HCT116 (cell line): ENCODE results near the gene SARM1. TPM values are rescaled to one million over a fixed set of nuclear protein-coding genes. Genes with fewer than 3 reads are reported as not detected.

ENCODE experiments used
- ATAC-seq: fragments of 200-7000 bp; cut with Tn5 transposase; 2 replicates; pipeline ENCODE4 v1.9.1; 2020; ENCODE audit warnings: mild to moderate bottlenecking, moderate library complexity
- BruUV-seq: library from RNA; stranded (reverse); fragments of 400-500 nt; replicated peaks from 2 replicates; lab custom pipeline; 2021; lab: Mats Ljungman, UMichigan
- CTCF ChIA-PET: fragments of 300-600 bp; sonication (Branson Sonifier 250); formaldehyde crosslinking; loops from one replicate; lab custom pipeline; 2021; ENCODE audit warnings: antibody characterized with exemption; lab: Charles Lee
- POLR2A ChIA-PET: fragments of 300-600, 350-600 bp; sonication (Branson Sonifier 250); formaldehyde crosslinking; loops from one replicate; lab custom pipeline; 2021; ENCODE audit warnings: antibody characterized with exemption; lab: Charles Lee
- RAD21 ChIA-PET, 2 experiments: fragments of 300-600 bp; sonication (Branson Sonifier 250); formaldehyde crosslinking; loops; one replicate each; lab custom pipeline; 2023; ENCODE audit warnings: low total read pairs in 2 of 2; ENCODE audit not compliant: uncharacterized antibody in 2 of 2, unreplicated experiment in 2 of 2, low non-redundant PET in 1 of 2; lab: Charles Lee
- DNase-seq: peaks from one replicate; pipeline ENCODE4 v3.0.0-alpha.2; 2010; ENCODE audit warnings: low read depth, low spot score
- H2AFZ ChIP-seq: fragments of 200-600 bp; shearing (Covaris generic), sonication (generic); 2 replicates; pipeline ENCODE4 v1.6.1; 2017; ENCODE audit warnings: low read depth, mixed run types, mixed read lengths, antibody characterized with exemption, low read length; ENCODE audit not compliant: poor library complexity, severe bottlenecking
- H3K27ac ChIP-seq: 2 replicates; pipeline ENCODE4 v1.5.1; 2012; ENCODE audit warnings: low read depth, low read length
- H3K27me3 ChIP-seq: fragments of 200-600 bp; sonication (generic); 2 replicates; pipeline ENCODE4 v1.6.1; 2016; ENCODE audit warnings: mixed run types, low read length, mixed read lengths; ENCODE audit not compliant: insufficient read depth
- H3K36me3 ChIP-seq, 2 experiments: fragments of 200-500 bp in 1 of 2; fragments of 200-600 bp in 1 of 2; sonication (Bioruptor generic) in 1 of 2; sonication (generic) in 1 of 2; 2 replicates each; pipeline versions ENCODE4 v1.5.1 to v1.6.1; 2014 to 2016; ENCODE audit warnings: low read length in 2 of 2, inconsistent platforms in 1 of 2, mixed read lengths in 1 of 2, mixed run types in 1 of 2; ENCODE audit not compliant: insufficient read depth in 2 of 2, control insufficient read depth in 1 of 2
- H3K4me1 ChIP-seq, 2 experiments: fragments of 200-600 bp in 1 of 2; sonication (generic) in 1 of 2; 2 replicates each; pipeline versions ENCODE4 v1.5.1 to v1.6.1; 2012 to 2017; ENCODE audit warnings: low read length in 2 of 2, inconsistent platforms in 1 of 2, mild to moderate bottlenecking in 1 of 2, mixed read lengths in 1 of 2, mixed run types in 1 of 2, moderate library complexity in 1 of 2; ENCODE audit not compliant: insufficient read depth in 2 of 2, control insufficient read depth in 1 of 2
- H3K4me2 ChIP-seq: fragments of 200-600 bp; sonication (generic); 2 replicates; pipeline ENCODE4 v1.6.1; 2017; ENCODE audit warnings: mixed run types, low read length, mixed read lengths
- H3K4me3 ChIP-seq, 2 experiments: fragments of 200-600 bp in 1 of 2; sonication (generic) in 1 of 2; replicated peaks in 1 of 2; 2 replicates each; pipeline ENCODE4 v1.5.1; 2011 to 2016; ENCODE audit warnings: low read length in 2 of 2, control low read depth in 1 of 2, low read depth in 1 of 2, mild to moderate bottlenecking in 1 of 2, mixed read lengths in 1 of 2, mixed run types in 1 of 2
- H3K79me2 ChIP-seq: fragments of 200-600 bp; sonication (generic); 2 replicates; pipeline ENCODE4 v1.6.1; 2017; ENCODE audit warnings: mild to moderate bottlenecking, mixed run types, low read length, moderate library complexity, mixed read lengths; ENCODE audit not compliant: insufficient read depth
- H3K9ac ChIP-seq: fragments of 200-600 bp; sonication (generic); 2 replicates; pipeline ENCODE4 v1.6.1; 2016; ENCODE audit warnings: low read length, mixed read lengths
- H3K9me2 ChIP-seq: fragments of 200-600 bp; sonication (generic), shearing (Covaris generic); 2 replicates; pipeline ENCODE4 v1.6.1; 2017; ENCODE audit warnings: mixed run types, mild to moderate bottlenecking, moderate library complexity; ENCODE audit not compliant: insufficient read depth
- H3K9me3 ChIP-seq, 2 experiments: fragments of 200-500 bp in 1 of 2; fragments of 200-600 bp in 1 of 2; sonication (Bioruptor generic) in 1 of 2; sonication (generic) in 1 of 2; 2 replicates each; pipeline ENCODE4 v1.6.1; 2014 to 2017; ENCODE audit warnings: low read length in 2 of 2, mixed read lengths in 2 of 2, inconsistent platforms in 1 of 2, low read depth in 1 of 2, mild to moderate bottlenecking in 1 of 2, mixed run types in 1 of 2, moderate library complexity in 1 of 2; ENCODE audit not compliant: control insufficient read depth in 1 of 2, insufficient read depth in 1 of 2
- H4K20me1 ChIP-seq: fragments of 200-600 bp; sonication (generic), shearing (Covaris generic); 2 replicates; pipeline ENCODE4 v1.6.1; 2017; ENCODE audit warnings: mixed run types, mild to moderate bottlenecking, moderate library complexity; ENCODE audit not compliant: insufficient read depth
- ATF3 ChIP-seq: IDR thresholded peaks from 2 replicates; pipeline ENCODE4 v1.6.1; 2012
- CBX3 ChIP-seq: IDR thresholded peaks from 2 replicates; pipeline ENCODE4 v1.6.1; 2012; ENCODE audit warnings: low read depth
- EGR1 ChIP-seq: IDR thresholded peaks from 2 replicates; pipeline ENCODE4 v1.6.1; 2012; ENCODE audit warnings: low read depth
- ELF1 ChIP-seq: IDR thresholded peaks from 2 replicates; pipeline ENCODE4 v1.6.1; 2012; ENCODE audit warnings: low read depth, borderline replicate concordance
- EZH2 ChIP-seq: fragments of 200-600 bp; sonication (generic); IDR thresholded peaks from 2 replicates; pipeline ENCODE4 v1.6.1; 2017; ENCODE audit warnings: antibody characterized with exemption, mixed run types
- POLR2A ChIP-seq: IDR thresholded peaks from 2 replicates; pipeline ENCODE4 v1.7.0; 2011; ENCODE audit warnings: borderline replicate concordance; ENCODE audit not compliant: insufficient read depth, insufficient read length; ENCODE audit errors: extremely low read depth
- REST ChIP-seq: IDR thresholded peaks from 2 replicates; pipeline ENCODE4 v1.6.1; 2012; ENCODE audit warnings: low read depth
- TCF7L2 ChIP-seq: IDR thresholded peaks from 2 replicates; pipeline ENCODE4 v1.7.0; 2011; ENCODE audit warnings: borderline replicate concordance, inconsistent platforms; ENCODE audit not compliant: insufficient read depth, insufficient read length; ENCODE audit errors: extremely low read depth
- ZBTB33 ChIP-seq: IDR thresholded peaks from 2 replicates; pipeline ENCODE4 v1.6.1; 2011; ENCODE audit warnings: mild to moderate bottlenecking, low read length, moderate library complexity; ENCODE audit not compliant: insufficient replicate concordance; ENCODE audit errors: extremely low read depth
- ZNF274 ChIP-seq: fragments of 200-500 bp; sonication (Bioruptor generic); IDR thresholded peaks from 2 replicates; pipeline ENCODE4 v1.6.1; 2014; ENCODE audit warnings: mild to moderate bottlenecking, low read depth, low read length, inconsistent platforms
- intact Hi-C: fragments of 100-400 bp; cut with micrococcal nuclease; formaldehyde crosslinking; loops from 2 replicates; pipeline ENCODE4 v1.10.0; 2022
- total RNA-seq: library from RNA; stranded (reverse); gene quantifications from one replicate; pipeline ENCODE4 v1.2.1, GENCODE V29; 2021; ENCODE audit not compliant: unreplicated experiment

SARM1 gene
- total RNA-seq, 1 experiment from 2014 or later, result 1.3 TPM

DNA sequence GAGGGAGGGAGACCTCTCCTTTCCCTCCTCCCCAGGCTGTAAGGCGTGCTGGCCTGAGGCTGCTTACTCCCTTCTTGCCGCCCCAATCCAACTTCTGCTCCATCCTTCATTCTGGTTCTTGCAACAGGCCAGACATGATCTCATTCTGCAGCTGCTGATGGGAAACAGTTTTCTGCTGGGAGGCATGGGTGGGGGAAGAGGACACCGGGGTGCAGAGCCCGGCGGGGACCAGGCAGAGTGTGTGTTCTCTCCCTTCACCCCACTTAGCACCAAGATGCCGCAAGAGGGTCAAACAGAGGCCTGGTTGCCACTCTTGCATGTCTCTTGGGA, 1.4 kb downstream of the SARM1 start:
- Histone ChIP-seq H2AFZ (no peak overlapping the region), H3K79me2 (no peaks in the 10 kb centered on the region), H3K4me3 (no peak overlapping the region), H3K27ac (no peak overlapping the region), H4K20me1 (no peaks in the 10 kb centered on the region), H3K9me3 (no peaks in the 10 kb centered on the region), H3K9ac (no peak overlapping the region), H3K4me1 (peaks cover 11 to 20% of the 10 kb centered on the region in 2 experiments; a peak in 3 of 4 replicates), H3K27me3 (no peaks in the 10 kb centered on the region), H3K4me2 (no peak overlapping the region), H3K36me3 (no peaks in the 10 kb centered on the region), H3K9me2 (no peaks in the 10 kb centered on the region)
- intact Hi-C loops, result loop anchor here (10.0 kb wide), 2 partner anchors 58 to 72 kb away; partner anchors contain the start of gene TMEM97
- POLR2A ChIA-PET, result no interaction called here
- DNase-seq (no peak), ATAC-seq (no peak)
- no TSS peak for BruUV-seq
- RAD21 ChIA-PET, result no interaction called here
- CTCF ChIA-PET, result no interaction called here
- no peak for TF ChIP-seq ELF1

DNA sequence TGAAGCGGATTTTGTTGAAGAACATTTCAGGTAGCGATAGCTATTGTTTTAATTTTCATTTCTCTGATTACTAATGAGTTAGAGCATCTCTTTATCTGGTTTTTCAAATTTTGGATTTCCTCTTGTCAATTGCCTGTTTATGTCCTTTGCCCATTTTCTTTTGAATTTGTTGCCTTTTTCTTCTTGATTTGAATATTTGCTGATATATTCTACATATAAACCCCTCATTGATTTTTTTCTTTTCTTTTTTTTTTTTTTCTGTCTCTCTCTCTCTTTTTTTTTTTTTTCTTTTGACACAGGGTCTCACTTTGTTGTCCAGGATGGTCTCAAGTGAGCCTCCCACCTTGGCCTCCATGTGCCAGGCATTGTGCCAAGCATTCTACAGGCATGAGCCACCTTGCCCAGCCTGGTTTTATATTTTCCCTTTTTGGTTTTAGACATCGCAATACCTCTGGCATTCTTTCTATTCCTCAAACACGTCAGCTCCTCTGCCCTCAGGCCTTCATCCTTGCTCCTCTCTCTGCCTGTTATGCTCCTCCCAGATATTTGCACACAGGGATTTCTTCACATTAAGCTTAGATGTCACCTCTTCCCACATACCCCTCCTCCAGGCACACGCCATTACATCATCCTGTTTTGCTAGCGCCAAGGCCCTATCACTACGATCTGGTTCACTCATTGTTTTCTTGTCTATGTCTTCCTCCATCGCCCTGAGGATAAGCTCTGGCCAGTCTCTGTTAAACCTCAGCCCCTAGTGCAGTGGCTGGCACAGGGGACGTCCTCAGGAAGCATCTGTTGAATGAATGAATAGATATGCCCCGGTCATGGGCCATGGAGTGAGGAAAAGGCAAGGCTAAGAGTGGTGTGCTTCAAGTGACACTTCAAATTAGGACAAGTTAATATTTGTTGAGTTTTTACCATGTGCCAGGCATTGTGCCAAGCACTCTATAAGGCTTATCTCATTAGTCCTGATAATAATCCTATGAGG, 8.6 kb downstream of the SARM1 start:
- H3K9ac ChIP-seq, result no peak overlapping the region
- BruUV-seq, result no TSS peak
- no peak for TF ChIP-seq EZH2
- no peak for TF ChIP-seq REST
- no peak for TF ChIP-seq POLR2A
- TF ChIP-seq EGR1, result no peak
- no peak for TF ChIP-seq ZNF274
- TF ChIP-seq TCF7L2, result no peak
- no peak for TF ChIP-seq ATF3
- TF ChIP-seq ZBTB33, result no peak
- no peak for TF ChIP-seq CBX3

More for the DNA sequence above, 8.6 kb downstream of the SARM1 start:
- ATAC-seq, result no peak
- no peaks in the 10 kb centered on the region for H3K9me2 ChIP-seq
- DNase-seq, result no peak
- H3K27ac ChIP-seq, result no peak overlapping the region
- H3K79me2 ChIP-seq, result no peaks in the 10 kb centered on the region
- RAD21 ChIA-PET, result no interaction called here
- no peak overlapping the region for H2AFZ ChIP-seq
- CTCF ChIA-PET, result no interaction called here
- POLR2A ChIA-PET, result no interaction called here
- H3K4me2 ChIP-seq, result no peak overlapping the region
- no peaks in the 10 kb centered on the region for H3K4me1 ChIP-seq
- H3K9me3 ChIP-seq, result no peaks in the 10 kb centered on the region
- no peaks in the 10 kb centered on the region for H3K36me3 ChIP-seq
- no peaks in the 10 kb centered on the region for H3K27me3 ChIP-seq
- intact Hi-C loops, result loop anchor here (10.0 kb wide), 2 partner anchors 65 kb away; partner anchors contain the start of gene TMEM97
- H3K4me3 ChIP-seq, result no peak overlapping the region
- no peaks in the 10 kb centered on the region for H4K20me1 ChIP-seq
